NCI-H2081 (cell line): ENCODE results near the gene RAB11FIP3.

Experiments used
- DNase-seq, 2 experiments: peaks; one replicate each; lab custom pipeline; 2025; lab: John Stamatoyannopoulos, UW

The RAB11FIP3 gene

GRCh38 chr16:424033-424622 is 1.3 kb upstream of the RAB11FIP3 start:
- DNase-seq, result no peak

- DNase-seq, result no peak
Observed at GRCh38 chr16:424623-425081, 797 bp upstream of the RAB11FIP3 start.

GRCh38 chr16:425740-426114 is 278 bp downstream of the RAB11FIP3 start:
- DNase-seq, result no peak

GRCh38 chr16:426115-426905 is 861 bp downstream of the RAB11FIP3 start:
- no peak for DNase-seq

- DNase-seq, result no peak
Observed at GRCh38 chr16:426906-427249, 1.4 kb downstream of the RAB11FIP3 start.

- no peak for DNase-seq
Observed at GRCh38 chr16:427250-427649, 1.8 kb downstream of the RAB11FIP3 start.

GRCh38 chr16:430904-431303 is 5.5 kb downstream of the RAB11FIP3 start:
- no peak for DNase-seq

GRCh38 chr16:440627-441026 is 15.2 kb downstream of the RAB11FIP3 start:
- peak in 1 of 2 experiments; percentile 46 for DNase-seq

- DNase-seq, result peak in 1 of 2 experiments; percentile 23
Observed at GRCh38 chr16:441447-441846, 16.0 kb downstream of the RAB11FIP3 start.

GRCh38 chr16:442976-443375 is 17.5 kb downstream of the RAB11FIP3 start:
- no peak for DNase-seq

GRCh38 chr16:444027-444426 is 18.6 kb downstream of the RAB11FIP3 start:
- no peak for DNase-seq

GRCh38 chr16:445566-445965 is 20.1 kb downstream of the RAB11FIP3 start:
- DNase-seq, result peak in 1 of 2 experiments; percentile 58

GRCh38 chr16:450385-450784 is 24.9 kb downstream of the RAB11FIP3 start:
- no peak for DNase-seq

GRCh38 chr16:450785-451512 is 25.5 kb downstream of the RAB11FIP3 start:
- peak; percentile 83 to 92 for DNase-seq

- no peak for DNase-seq
Observed at GRCh38 chr16:454397-454940, 29.0 kb downstream of the RAB11FIP3 start.

GRCh38 chr16:455453-455852 is 30.0 kb downstream of the RAB11FIP3 start:
- no peak for DNase-seq

- DNase-seq, result no peak
Observed at GRCh38 chr16:456891-457483, 31.5 kb downstream of the RAB11FIP3 start.

- DNase-seq, result no peak
Observed at GRCh38 chr16:457732-458400, 32.4 kb downstream of the RAB11FIP3 start.

- no peak for DNase-seq
Observed at GRCh38 chr16:459761-460160, 34.3 kb downstream of the RAB11FIP3 start.

- DNase-seq, result no peak
Observed at GRCh38 chr16:460787-461186, 35.3 kb downstream of the RAB11FIP3 start.

- no peak for DNase-seq
Observed at GRCh38 chr16:463071-463470, 37.6 kb downstream of the RAB11FIP3 start.

GRCh38 chr16:466651-467050 is 41.2 kb downstream of the RAB11FIP3 start:
- no peak for DNase-seq
